Transverse colon (tissue), 4 donors: ENCODE data around the gene ASPG. TPM values are rescaled to one million over a fixed set of nuclear protein-coding genes. Genes with fewer than 3 reads are reported as not detected.

ENCODE experiments used
- DNase-seq: peaks from one replicate; pipeline ENCODE4 v3.0.0-alpha.2; 2019
- H3K27ac ChIP-seq, 4 donors: fragments of 200-600 bp; sonication (generic); 2 replicates each; pipeline ENCODE4 v1.5.1; 2016 to 2018; ENCODE audit warnings: inconsistent platforms in 4 of 4
- H3K27me3 ChIP-seq: fragments of 200-600 bp; sonication (generic); 2 replicates; pipeline ENCODE4 v1.5.1; 2017; ENCODE audit warnings: inconsistent platforms
- H3K36me3 ChIP-seq, 4 donors: fragments of 200-600 bp; sonication (generic); 2 replicates each; pipeline ENCODE4 v1.5.1; 2017 to 2019; ENCODE audit warnings: inconsistent platforms in 4 of 4
- H3K4me1 ChIP-seq, 4 donors: fragments of 200-600 bp; sonication (generic); 2 replicates each; pipeline ENCODE4 v1.5.1; 2017 to 2020; ENCODE audit warnings: inconsistent platforms in 4 of 4
- H3K4me3 ChIP-seq, 4 donors: fragments of 200-600 bp; sonication (generic); 1 replicate in 1 of 4; 2 replicates in 3 of 4; pipeline versions ENCODE4 v1.5.1 to v1.6.1; 2017 to 2019; ENCODE audit warnings: inconsistent platforms in 4 of 4
- H3K9me3 ChIP-seq, 2 donors: fragments of 200-600 bp; sonication (generic); 2 replicates each; pipeline ENCODE4 v1.5.1; 2017 to 2019; ENCODE audit warnings: inconsistent platforms in 2 of 2
- EP300 ChIP-seq: sonication (generic); formaldehyde crosslinking; IDR thresholded peaks from one replicate; pipeline ENCODE4 v1.6.1; 2017; ENCODE audit warnings: antibody characterized with exemption, low read depth
- POLR2A ChIP-seq: fragments of 450-650 bp; IDR thresholded peaks from one replicate; pipeline ENCODE4 v1.6.1; 2016; ENCODE audit warnings: antibody characterized with exemption, mild to moderate bottlenecking, moderate library complexity
- POLR2AphosphoS5 ChIP-seq, 3 donors: sonication (generic); formaldehyde crosslinking; IDR thresholded peaks; one replicate each; pipeline ENCODE4 v1.6.1; 2016; ENCODE audit warnings: antibody characterized with exemption in 3 of 3
- WGBS, 2 donors: methylation state at CpG; one replicate each; pipeline ENCODE4 v1.1.5; 2018; ENCODE audit warnings: low coverage in 1 of 2; 5-methylcytosine and 5-hydroxymethylcytosine counted together
- in situ Hi-C, 4 donors: fragments of 200-750 bp; cut with MboI; loops; one replicate each; pipeline versions ENCODE4 v1.15.0 to v1.15.1; 2017; ENCODE audit warnings: low sequenced_read_pairs in 3 of 4, low pct_ligation_motif_present in 1 of 4, low pct_unique_long_range_greater_than_20kb in 1 of 4
- intact Hi-C: fragments of 100-400 bp; cut with DNase I; formaldehyde crosslinking; loops from one replicate; pipeline ENCODE4 v1.15.1; 2023; ENCODE audit warnings: low total_unique reads
- total RNA-seq, 4 donors: library from RNA; depleted of rRNA; stranded (reverse); fragments of >200 nt; gene quantifications; one replicate each; pipeline ENCODE4 v1.1.0, GENCODE V29; 2016
- TF ChIP-seq, protein P1 (sequence below), 5 experiments: fragments of 200-600 bp in 3 of 5; fragments of 450-650 bp in 2 of 5; sonication (generic) in 3 of 5; IDR thresholded peaks; 1 replicate in 2 of 5; 2 replicates in 3 of 5; pipeline ENCODE4 v1.5.1; 2016 to 2017; ENCODE audit warnings: antibody characterized with exemption in 5 of 5, inconsistent platforms in 3 of 5, mild to moderate bottlenecking in 2 of 5, moderate library complexity in 1 of 5

The ASPG gene
- total RNA-seq, 4 donors from 2014 or later: 4.4 to 20.3 (median 8.7) TPM

DNA sequence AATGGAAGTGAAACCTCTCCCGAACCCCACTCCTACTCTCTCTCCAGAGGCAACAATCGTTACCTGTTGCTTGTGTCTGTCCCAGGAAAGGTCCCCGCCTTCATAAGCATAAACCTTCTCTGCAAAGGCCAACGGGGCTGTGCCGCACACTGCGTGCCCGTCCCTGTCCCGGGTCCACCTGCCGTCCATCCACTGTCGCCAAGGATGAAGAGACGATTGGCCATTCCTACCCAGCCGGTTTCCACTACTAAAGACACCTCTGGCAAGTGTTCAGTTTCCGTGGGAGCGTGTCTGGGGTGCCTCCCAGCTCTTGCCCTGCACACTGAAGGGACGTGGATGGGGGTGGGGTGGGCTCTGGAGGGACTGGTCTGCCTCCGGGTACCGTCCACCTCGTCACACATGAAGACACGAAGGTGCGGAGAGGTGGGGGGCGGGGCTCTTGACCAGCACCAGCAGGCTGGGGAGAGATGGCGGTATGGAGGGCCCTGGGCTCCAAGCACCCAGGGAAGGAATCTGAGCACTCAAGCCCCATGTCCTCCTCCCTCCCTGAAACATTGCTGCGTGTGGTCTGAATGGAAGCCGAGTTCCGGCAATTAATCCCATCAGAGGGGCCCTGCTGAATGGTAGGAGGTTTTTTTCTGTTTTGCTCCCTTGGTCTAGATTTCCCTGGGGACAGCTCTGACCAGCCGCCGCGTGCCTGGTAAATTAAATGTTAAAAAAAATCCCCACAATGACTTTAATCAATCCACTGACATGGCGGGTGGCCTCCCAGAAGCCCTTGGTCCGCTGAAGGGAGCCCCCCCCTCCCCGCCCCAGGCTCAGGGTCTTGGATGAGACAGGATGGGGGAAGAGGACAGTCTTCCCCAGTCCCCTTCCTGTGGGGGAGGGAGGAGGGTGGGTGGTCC lies 48.8 kb downstream of the ASPG start:
- Histone ChIP-seq H3K9me3 (peaks cover 7 to 10% of the 10 kb centered on the region in 2 donors), H3K27me3 (peaks cover 79% of the 10 kb centered on the region), H3K27ac (no peak overlapping the region), H3K4me1 (peaks cover 12 to 40% (median 37%) of the 10 kb centered on the region in 4 donors), H3K4me3 (no peak overlapping the region), H3K36me3 (no peaks in the 10 kb centered on the region)
- DNase-seq: no peak
- WGBS, 2 donors: 33 to 54% methylated on average over 1 to 28 of the region's 31 CpGs
- in situ Hi-C loops: loop anchor here (5.0 to 25.0 kb wide), 2 partner anchors 57 to 428 kb away; no protein-coding TSS in a partner anchor
- TF ChIP-seq POLR2AphosphoS5 (IDR thresholded peaks at IDR 0.05) (no peak), EP300 (no peak), POLR2A (no peak)
- TF ChIP-seq, protein P1, sequence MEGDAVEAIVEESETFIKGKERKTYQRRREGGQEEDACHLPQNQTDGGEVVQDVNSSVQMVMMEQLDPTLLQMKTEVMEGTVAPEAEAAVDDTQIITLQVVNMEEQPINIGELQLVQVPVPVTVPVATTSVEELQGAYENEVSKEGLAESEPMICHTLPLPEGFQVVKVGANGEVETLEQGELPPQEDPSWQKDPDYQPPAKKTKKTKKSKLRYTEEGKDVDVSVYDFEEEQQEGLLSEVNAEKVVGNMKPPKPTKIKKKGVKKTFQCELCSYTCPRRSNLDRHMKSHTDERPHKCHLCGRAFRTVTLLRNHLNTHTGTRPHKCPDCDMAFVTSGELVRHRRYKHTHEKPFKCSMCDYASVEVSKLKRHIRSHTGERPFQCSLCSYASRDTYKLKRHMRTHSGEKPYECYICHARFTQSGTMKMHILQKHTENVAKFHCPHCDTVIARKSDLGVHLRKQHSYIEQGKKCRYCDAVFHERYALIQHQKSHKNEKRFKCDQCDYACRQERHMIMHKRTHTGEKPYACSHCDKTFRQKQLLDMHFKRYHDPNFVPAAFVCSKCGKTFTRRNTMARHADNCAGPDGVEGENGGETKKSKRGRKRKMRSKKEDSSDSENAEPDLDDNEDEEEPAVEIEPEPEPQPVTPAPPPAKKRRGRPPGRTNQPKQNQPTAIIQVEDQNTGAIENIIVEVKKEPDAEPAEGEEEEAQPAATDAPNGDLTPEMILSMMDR (IDR thresholded peaks at IDR 0.05): no peak
- intact Hi-C loops: no loop called here

DNA sequence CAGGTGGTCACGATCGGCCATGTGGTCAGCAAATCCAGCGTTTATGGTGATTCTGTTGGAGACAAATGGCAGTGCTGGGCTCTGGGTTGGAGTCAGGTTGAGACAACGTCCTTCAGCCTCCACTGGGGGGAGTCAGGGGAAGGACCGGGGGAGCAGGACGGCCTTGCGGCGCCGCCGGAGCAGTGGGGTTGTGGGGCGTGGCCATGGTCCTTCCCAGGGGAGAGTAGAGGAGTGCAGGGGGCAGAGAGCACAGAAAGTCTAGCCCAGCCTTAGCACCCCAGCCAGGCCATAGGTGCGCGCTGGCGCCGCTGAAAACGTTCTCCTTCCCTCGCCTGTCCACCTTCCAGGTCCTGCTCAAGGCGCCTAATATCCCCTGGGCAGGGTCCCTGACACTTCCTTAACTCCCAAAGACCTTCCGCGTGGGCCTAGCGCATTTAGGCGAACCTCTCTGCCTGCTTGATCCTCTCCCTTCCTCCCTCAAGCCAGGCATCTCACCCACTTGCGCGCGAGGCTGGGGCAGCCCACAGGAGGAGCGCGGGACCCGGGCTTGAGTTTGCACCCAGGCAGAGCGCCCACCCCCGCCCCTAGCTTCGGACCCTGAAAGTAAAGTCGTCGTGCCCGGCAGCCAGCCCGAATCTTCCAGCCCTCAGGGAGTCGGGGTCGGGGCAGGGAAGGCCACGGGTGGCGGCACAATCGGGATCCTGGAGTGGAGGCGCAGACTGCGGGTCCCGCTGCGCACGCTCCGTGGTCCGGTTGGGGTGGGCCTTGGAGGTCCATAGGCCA lies 49.8 kb downstream of the ASPG start:
- DNase-seq: no peak
- Histone ChIP-seq H3K36me3 (no peaks in the 10 kb centered on the region), H3K4me3 (no peak overlapping the region), H3K27ac (no peak overlapping the region), H3K9me3 (no peaks in the 10 kb centered on the region), H3K27me3 (peaks cover 86% of the 10 kb centered on the region), H3K4me1 (peaks cover 12 to 49% (median 45%) of the 10 kb centered on the region in 4 donors)
- WGBS, 2 donors: 7% methylated on average over 3 to 21 of the region's 47 CpGs
- in situ Hi-C loops: loop anchor here (25.0 kb wide), 1 partner anchor 427 kb away; no protein-coding TSS in a partner anchor
- TF ChIP-seq, protein P1 (IDR thresholded peaks at IDR 0.05): peak in 1 of 5 experiments; percentile 27
- TF ChIP-seq EP300: no peak
- no peak for TF ChIP-seq POLR2A
- intact Hi-C loops: loop anchor here (5.0 kb wide), 1 partner anchor 507 kb away; no protein-coding TSS in a partner anchor

DNA sequence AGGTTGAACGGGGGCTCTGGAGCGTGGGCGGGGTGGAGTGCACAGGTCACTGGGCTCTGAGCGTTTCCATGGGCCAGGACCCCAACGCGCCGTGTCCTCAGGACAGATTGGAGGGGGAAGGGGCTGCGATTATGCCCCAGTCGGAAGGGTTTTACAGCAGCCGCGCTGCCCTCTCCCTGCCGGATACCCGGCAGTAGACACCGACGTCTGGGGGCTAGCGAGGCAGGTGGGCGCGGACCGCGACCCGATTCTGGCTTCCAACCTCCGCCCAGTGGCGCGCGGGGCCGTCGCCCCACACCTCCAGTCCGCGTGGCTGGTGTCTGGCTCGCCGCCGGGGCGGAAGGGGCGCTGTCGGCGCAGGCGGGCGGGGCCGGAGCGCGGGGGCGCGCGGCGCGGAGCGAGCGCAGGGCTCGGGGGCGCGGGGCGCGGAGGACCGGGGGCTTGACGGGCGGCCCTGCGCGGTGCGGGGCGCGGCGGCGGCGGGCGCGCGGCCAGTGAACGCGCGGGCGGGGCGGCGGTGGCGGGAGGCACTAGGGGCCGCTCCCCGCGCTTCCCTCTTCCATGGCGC lies 50.5 kb downstream of the ASPG start:
- 1% methylated on average over 24 of the region's 78 CpGs; no CpG with 5 or more reads in 1 of the 2 donors for WGBS, 2 donors
- no peaks in the 10 kb centered on the region for H3K9me3 ChIP-seq
- in situ Hi-C loops (loop anchor here (25.0 kb wide), 1 partner anchor 426 kb away; no protein-coding TSS in a partner anchor), intact Hi-C loops (loop anchor here (1.0 to 5.0 kb wide), 2 partner anchors 42 to 506 kb away; no protein-coding TSS in a partner anchor)
- TF ChIP-seq POLR2AphosphoS5 (IDR thresholded peaks at IDR 0.05) (no peak), POLR2A (no peak), EP300 (no peak)
- TF ChIP-seq, protein P1 (IDR thresholded peaks at IDR 0.05): no peak
- H3K4me1 ChIP-seq: peaks cover 12 to 49% (median 45%) of the 10 kb centered on the region in 4 donors
- H3K36me3 ChIP-seq: no peaks in the 10 kb centered on the region
- H3K27ac ChIP-seq: no peak overlapping the region
- DNase-seq: no peak
- H3K4me3 ChIP-seq: peak overlapping the region in 1 of 4 donors; percentile 24
- H3K27me3 ChIP-seq: peaks cover 86% of the 10 kb centered on the region
